ENCODE results near the gene ARHGAP26. TPM values are rescaled to one million over a fixed set of nuclear protein-coding genes. Genes with fewer than 3 reads are reported as not detected.
A peak's percentile ranks its signal among the peaks of the same experiment; 100 is the strongest.

Gene ARHGAP26
- 10 to 100 TPM; 11.0 to 12.1 (median 11.4) TPM for polyA plus RNA-seq (ENCODE audit: insufficient read length in 3 of 3)

DNA sequence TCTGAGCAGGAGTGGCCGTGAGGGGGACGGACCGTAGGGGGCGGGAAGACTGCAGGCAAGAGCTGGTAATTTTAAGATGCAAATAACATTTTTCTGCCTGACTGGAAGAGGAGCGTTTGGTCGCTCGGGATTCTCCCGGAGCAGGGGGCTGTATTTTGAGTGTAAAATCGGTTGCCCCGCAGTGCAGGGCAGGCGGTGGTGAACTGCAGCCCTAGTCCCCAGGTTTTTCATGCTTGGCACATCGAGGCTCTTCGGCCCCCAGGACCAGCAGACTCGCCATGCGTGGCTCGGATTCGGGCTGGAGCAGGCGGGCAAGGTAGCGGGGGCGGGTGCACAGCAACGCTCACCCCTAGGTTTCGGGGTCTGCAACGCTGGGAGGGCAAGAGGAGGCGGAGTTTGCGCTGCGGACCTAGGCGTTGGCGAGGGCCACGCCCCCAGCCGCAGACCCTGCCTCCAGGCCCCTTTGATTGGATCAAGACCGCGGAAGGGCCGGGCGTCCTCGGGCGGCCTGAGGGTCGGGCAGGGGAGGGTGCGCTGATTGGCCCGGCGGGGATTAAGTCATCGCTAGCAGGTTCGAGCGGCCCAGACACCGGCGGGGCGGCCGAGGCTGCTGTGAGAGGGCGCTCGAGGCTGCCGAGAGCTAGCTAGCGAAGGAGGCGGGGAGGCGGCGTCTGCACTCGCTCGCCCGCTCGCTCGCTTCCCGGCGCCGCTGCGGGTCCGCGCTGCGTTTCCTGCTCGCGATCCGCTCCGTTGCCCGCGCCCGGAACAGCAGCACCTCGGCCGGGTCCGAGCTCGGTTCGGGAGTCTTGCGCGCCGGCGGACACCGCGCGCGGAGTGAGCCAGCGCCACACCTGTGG lies at the start of gene ARHGAP26:
Gene ARHGAP26, plus strand, starts transcription at position 585 of the 857 bp plus-strand sequence. CDS start 385 bp downstream, outside the sequence.
- peak; percentile 77 to 90 (median 85) for DNase-seq (ENCODE audit: low read depth in 3 of 3, low spot score in 2 of 3)

GRCh38 chr5:142720641-142721271 lies 49.4 kb upstream of the ARHGAP26 start:
- no peak for DNase-seq (ENCODE audit: low read depth in 3 of 3, low spot score in 2 of 3)

GRCh38 chr5:142722146-142722545 lies 48.0 kb upstream of the ARHGAP26 start:
- no peak for DNase-seq (ENCODE audit: low read depth in 3 of 3, low spot score in 2 of 3)

GRCh38 chr5:142722896-142723295 lies 47.3 kb upstream of the ARHGAP26 start:
- no peak for DNase-seq (ENCODE audit: low read depth in 3 of 3, low spot score in 2 of 3)

DNA sequence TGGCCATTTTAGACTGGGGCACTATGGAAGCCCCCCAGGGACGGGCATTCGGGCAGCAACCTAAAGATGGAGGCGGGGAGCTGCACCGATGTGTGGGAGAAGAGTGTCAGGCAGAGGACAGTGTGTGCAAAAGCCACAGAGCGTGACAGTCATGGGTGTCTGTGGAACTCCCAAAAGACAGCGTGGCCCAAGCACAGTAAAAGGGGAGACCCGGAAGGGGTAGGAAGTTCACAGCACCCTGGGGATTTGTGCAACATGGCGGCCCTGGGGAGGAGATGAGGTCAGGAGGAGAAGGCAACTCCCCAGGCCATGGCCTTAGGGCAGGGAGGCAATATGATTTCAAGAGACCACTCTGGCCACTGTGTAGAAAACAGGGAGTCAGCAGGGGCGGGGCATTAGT lies 45.4 kb upstream of the ARHGAP26 start:
- no peak for DNase-seq (ENCODE audit: low read depth in 3 of 3, low spot score in 2 of 3)

- DNase-seq (ENCODE audit: low read depth in 3 of 3, low spot score in 2 of 3): no peak
Observed at GRCh38 chr5:142725231-142726187, 44.7 kb upstream of the ARHGAP26 start.

GRCh38 chr5:142726188-142726731 lies 43.9 kb upstream of the ARHGAP26 start:
- DNase-seq (ENCODE audit: low read depth in 3 of 3, low spot score in 2 of 3): no peak

DNA sequence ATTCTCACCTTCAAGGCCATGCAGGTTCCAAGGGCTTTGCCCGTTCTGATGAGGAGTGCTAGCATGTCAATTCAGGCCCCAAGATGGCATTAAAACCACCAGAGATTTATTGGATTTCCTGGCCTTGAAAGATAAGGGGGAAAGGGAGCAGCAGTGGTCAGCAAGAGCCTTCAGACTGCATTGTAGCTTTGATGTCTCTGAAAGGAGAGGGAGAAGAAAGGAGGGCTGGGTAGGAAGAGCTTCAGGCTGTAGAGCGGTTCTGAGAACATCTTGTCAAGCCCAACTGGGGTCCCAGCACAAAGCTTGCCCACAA lies 42.5 kb upstream of the ARHGAP26 start:
- no peak for DNase-seq (ENCODE audit: low read depth in 3 of 3, low spot score in 2 of 3)

GRCh38 chr5:142735323-142736246 lies 34.6 kb upstream of the ARHGAP26 start:
- DNase-seq (ENCODE audit: low read depth in 3 of 3, low spot score in 2 of 3): no peak

GRCh38 chr5:142736247-142736632 lies 33.9 kb upstream of the ARHGAP26 start:
- DNase-seq (ENCODE audit: low read depth in 3 of 3, low spot score in 2 of 3): no peak

GRCh38 chr5:142737179-142737578 lies 33.0 kb upstream of the ARHGAP26 start:
- DNase-seq (ENCODE audit: low read depth in 3 of 3, low spot score in 2 of 3): no peak

DNA sequence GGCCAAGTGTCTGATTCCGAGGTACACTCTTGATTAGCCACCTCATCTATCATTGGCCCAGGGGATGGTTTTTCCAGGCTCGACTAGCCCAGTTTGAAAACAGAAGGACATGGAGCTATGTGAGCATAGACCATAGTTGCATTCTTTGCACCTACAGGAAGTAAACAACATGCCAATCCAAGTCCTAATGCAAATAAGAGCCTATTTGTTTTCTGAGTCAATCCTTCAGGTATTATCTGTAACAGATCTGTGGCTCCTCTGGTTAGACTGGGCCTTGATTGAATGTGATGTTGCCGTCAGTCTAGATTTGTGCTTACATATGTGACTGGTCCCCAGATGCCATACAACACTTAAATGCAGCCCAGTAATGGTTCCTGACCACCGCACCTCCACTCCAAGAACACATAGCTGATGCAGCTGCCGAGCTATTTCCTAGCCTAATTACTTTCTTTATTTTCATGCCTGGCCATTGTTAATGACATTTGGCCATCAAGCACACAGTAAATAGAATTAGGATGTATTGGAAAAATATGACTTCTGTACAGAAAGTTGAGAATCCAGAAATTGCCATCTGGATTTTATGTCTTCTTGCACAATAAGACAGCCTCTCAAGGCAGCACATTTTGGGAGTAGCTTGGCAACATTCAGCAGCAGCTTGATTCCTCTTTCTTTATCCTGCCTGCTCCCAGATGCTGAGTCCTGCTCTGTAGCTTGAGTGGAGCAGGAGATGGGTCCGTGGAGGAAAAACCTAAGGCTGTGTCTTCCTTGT lies 29.5 kb upstream of the ARHGAP26 start:
- DNase-seq (ENCODE audit: low read depth in 3 of 3, low spot score in 2 of 3): no peak

DNA sequence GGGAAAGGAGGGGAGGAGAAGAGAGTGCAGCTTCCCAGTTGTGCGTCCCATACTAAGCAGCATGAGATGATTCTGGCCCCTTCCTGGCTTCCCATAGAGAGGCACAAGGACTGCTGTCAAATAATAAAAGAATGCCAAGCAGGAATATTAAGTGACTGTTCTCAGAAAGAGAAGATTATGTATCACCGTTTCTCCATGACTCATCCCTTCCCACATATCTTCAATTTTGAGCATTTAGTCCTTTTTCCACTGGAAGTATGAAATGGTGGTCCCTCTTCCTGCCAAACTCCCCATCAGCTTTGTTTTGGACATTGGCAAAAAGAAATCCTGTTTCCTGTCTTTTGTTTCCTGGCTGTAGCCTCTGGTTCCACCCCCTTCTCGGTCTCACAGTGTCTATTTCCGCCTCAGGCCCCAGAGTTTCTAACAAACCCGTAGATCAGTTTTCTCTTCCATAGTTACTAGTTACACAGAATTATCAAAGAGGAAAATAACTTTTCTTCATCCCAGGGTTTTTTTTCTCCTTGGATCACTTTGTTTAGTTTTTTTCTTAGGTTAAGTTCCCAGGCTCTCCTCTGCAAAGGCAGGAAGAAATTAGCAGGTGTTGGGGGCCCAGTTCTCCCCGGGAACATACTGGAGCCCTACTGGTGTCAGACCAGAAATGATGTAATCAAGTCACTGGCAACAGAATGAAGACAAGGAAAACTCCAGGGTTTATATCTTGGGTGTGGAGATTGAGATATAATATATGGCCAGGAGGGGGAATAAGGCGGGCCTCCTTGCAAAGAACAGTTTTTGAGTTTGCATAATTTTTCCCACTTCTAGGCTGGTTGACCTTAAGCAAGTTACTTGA lies 26.4 kb upstream of the ARHGAP26 start:
- no peak for DNase-seq (ENCODE audit: low read depth in 3 of 3, low spot score in 2 of 3)

DNA sequence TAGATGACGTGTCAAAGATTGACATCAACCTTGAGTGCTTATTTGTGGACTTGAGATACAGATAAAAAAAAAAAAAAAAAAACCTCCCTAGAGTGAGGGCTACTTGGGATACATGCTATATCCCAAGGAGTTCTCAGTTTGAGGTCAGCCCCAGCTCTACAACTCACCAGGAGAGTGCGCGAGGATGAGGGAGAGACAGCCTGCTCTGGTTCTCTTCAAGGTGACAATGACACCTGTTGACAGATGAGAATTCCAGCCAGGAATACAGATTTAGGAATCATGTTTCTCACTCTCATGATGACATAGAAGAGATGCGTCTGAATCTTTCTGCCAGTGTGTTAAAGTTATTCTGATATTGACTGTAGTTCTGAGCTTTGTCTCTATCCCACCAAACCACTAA lies 24.9 kb upstream of the ARHGAP26 start:
- no peak for DNase-seq (ENCODE audit: low read depth in 3 of 3, low spot score in 2 of 3)

DNA sequence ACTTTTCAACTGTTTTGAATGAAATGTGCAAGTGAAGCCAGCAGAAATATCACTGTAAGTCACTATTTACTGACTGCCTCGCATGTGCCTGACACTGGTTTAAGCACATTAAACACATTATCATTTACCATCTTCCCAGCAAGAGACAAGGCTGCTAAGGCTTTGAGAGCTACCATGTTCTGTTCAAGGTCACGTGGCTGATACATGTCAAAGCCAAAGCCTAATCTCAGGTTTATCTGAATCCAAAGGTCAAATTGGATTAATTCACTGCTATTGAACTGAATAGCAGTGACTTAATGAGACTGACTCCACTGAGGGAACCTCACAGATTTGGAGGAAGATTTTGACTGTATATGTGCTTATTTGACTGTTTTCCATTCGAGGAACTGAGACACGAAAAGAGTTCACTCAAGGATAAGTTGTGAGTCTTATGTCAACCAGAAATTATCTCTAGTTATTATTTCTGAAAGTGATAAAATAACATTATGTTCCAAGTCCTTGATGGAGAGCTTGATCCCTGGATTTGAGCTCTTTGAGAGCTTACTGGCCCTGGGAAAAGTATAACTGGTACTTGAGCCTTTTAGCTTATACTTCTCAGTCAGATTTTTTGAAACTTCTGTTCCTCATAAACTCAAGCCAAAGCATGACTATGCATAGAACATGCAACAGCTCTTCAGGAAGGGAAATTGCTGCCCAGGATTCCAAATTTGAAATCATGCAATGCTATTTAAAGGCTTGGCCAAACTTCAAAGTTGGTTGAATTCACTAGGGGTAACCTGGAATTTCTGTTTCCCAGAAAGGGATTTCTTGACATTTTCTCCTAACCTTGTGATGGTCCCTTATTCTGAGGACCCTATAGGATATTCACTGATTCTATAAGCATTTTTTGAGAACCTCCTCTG lies 23.4 kb upstream of the ARHGAP26 start:
- no peak for DNase-seq (ENCODE audit: low read depth in 3 of 3, low spot score in 2 of 3)

GRCh38 chr5:142748132-142748531 lies 22.0 kb upstream of the ARHGAP26 start:
- DNase-seq (ENCODE audit: low read depth in 3 of 3, low spot score in 2 of 3): no peak

All from right renal cortex interstitium (tissue), 3 donors.